Stomach (tissue), 9 donors: Measurements from ENCODE around the gene EML4. TPM values are rescaled to one million over a fixed set of nuclear protein-coding genes. Genes with fewer than 3 reads are reported as not detected.
A peak's percentile ranks its signal among the peaks of the same experiment; 100 is the strongest.

Experiments used
- DNase-seq, 2 donors: peaks; one replicate each; pipeline versions ENCODE4 v3.0.0 to v3.0.0-alpha.2; 2013 to 2019
- H3K27ac ChIP-seq, 5 donors: fragments of 200-600 bp in 4 of 5; sonication (generic) in 4 of 5; one replicate each; pipeline ENCODE4 v1.5.1; 2013 to 2019; ENCODE audit warnings: mild to moderate bottlenecking in 1 of 5, moderate library complexity in 1 of 5
- H3K27me3 ChIP-seq, 3 donors: fragments of 200-600 bp; sonication (generic); one replicate each; pipeline ENCODE4 v1.5.1; 2017 to 2019; ENCODE audit warnings: mixed run types in 1 of 3
- H3K36me3 ChIP-seq, 4 donors: fragments of 200-600 bp; sonication (generic); 1 replicate in 3 of 4; 2 replicates in 1 of 4; pipeline ENCODE4 v1.5.1; 2016 to 2019
- H3K4me1 ChIP-seq, 4 donors: fragments of 200-600 bp; sonication (generic); one replicate each; pipeline ENCODE4 v1.5.1; 2016 to 2019
- H3K4me3 ChIP-seq, 4 donors: fragments of 200-600 bp; sonication (generic) in 3 of 4; one replicate each; pipeline ENCODE4 v1.5.1; 2016 to 2019; ENCODE audit warnings: mild to moderate bottlenecking in 1 of 4
- H3K9me3 ChIP-seq, 4 donors: fragments of 200-600 bp; sonication (generic); one replicate each; pipeline ENCODE4 v1.5.1; 2016 to 2019
- EP300 ChIP-seq: sonication (generic); formaldehyde crosslinking; IDR thresholded peaks from one replicate; pipeline ENCODE4 v1.6.1; 2017; ENCODE audit warnings: antibody characterized with exemption
- POLR2A ChIP-seq, 4 donors: fragments of 450-650 bp; IDR thresholded peaks; one replicate each; pipeline ENCODE4 v1.6.1; 2016; ENCODE audit warnings: antibody characterized with exemption in 4 of 4, control low read depth in 2 of 4, mild to moderate bottlenecking in 1 of 4, moderate library complexity in 1 of 4
- POLR2AphosphoS5 ChIP-seq, 3 donors: sonication (generic); formaldehyde crosslinking; IDR thresholded peaks; one replicate each; pipeline ENCODE4 v1.6.1; 2016; ENCODE audit warnings: antibody characterized with exemption in 3 of 3
- WGBS, 5 donors: extraction: QIAGEN DNeasy Blood & Tissue Kit in 3 of 5; methylation state at CpG; one replicate each; pipeline versions ENCODE4 v1.1.5 to v1.1.7; 2013 to 2018; 5-methylcytosine and 5-hydroxymethylcytosine counted together
- intact Hi-C: fragments of 100-400 bp; cut with DNase I; formaldehyde crosslinking; loops from one replicate; pipeline ENCODE4 v1.15.1; 2023; ENCODE audit warnings: low total_unique reads
- polyA plus RNA-seq, 3 donors: library from polyadenylated mRNA; stranded (reverse); fragments of 200-250 nt; gene quantifications; one replicate each; pipeline ENCODE4 v1.2.3, GENCODE V29; 2013
- total RNA-seq, 5 donors: library from RNA; depleted of rRNA; stranded (reverse); fragments of >200 nt; gene quantifications; one replicate each; pipeline versions ENCODE4 v1.1.0 to v1.2.3, GENCODE V29; 2014 to 2016
- TF ChIP-seq, protein P1 (sequence below), 7 experiments: fragments of 450-650 bp in 4 of 7; fragments of 200-600 bp in 3 of 7; sonication (generic) in 3 of 7; IDR thresholded peaks; one replicate each; pipeline ENCODE4 v1.5.1; 2016 to 2019; ENCODE audit warnings: antibody characterized with exemption in 7 of 7, control low read depth in 2 of 7, mild to moderate bottlenecking in 1 of 7
- donor health status: healthy with polysubstance abuse.
- donor health status: Bipolar disorder and iron deficiency.
- donor health status: healthy.

The EML4 gene
- total and polyA plus RNA-seq, 8 donors, result 10.2 to 292 (median 28.6) TPM

DNA sequence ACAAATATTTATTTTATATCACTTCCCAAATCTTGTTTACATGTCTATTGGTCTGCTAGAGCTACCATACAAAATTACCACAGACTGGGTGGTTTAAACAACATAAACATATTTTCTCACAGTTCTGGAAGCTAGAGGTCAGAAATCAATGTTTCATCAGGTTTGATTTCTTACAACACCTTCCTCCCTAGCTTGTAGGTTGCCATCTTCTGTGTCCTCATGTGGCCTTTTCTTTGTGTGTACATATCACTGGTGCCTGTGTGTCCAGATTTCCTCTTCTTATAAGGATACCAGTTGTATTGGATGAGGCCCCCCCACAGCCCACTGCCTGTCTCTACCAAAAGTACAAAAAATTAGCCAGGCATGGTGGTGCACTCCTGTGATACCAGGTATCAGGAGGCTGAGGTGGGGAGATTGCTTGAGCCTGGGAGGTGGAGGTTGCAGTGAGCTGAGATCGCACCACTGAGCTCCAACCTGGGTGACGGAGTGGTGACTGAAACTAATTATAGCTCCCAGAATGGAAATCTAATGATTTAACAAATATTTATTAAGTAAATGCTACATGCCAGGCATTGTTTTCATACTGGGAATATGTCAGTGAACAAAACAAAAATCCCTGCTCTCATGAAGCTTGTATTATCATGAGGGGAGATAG is 13.6 kb downstream of the EML4 start:
- no peak for DNase-seq
- 33 to 67% (median 36%) methylated on average over 2 of the region's 2 CpGs for WGBS, 5 donors
- TF ChIP-seq POLR2AphosphoS5 (IDR thresholded peaks at IDR 0.05) (no peak), POLR2A (IDR thresholded peaks at IDR 0.05) (no peak), EP300 (no peak)
- TF ChIP-seq, protein P1, sequence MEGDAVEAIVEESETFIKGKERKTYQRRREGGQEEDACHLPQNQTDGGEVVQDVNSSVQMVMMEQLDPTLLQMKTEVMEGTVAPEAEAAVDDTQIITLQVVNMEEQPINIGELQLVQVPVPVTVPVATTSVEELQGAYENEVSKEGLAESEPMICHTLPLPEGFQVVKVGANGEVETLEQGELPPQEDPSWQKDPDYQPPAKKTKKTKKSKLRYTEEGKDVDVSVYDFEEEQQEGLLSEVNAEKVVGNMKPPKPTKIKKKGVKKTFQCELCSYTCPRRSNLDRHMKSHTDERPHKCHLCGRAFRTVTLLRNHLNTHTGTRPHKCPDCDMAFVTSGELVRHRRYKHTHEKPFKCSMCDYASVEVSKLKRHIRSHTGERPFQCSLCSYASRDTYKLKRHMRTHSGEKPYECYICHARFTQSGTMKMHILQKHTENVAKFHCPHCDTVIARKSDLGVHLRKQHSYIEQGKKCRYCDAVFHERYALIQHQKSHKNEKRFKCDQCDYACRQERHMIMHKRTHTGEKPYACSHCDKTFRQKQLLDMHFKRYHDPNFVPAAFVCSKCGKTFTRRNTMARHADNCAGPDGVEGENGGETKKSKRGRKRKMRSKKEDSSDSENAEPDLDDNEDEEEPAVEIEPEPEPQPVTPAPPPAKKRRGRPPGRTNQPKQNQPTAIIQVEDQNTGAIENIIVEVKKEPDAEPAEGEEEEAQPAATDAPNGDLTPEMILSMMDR (IDR thresholded peaks at IDR 0.05), result no peak
- Histone ChIP-seq H3K27ac (no peak overlapping the region), H3K4me3 (no peak overlapping the region), H3K36me3 (peaks cover 0 to 5% (median 2%) of the 10 kb centered on the region in 4 donors), H3K9me3 (no peaks in the 10 kb centered on the region), H3K4me1 (peaks cover 10 to 83% (median 42%) of the 10 kb centered on the region in 4 donors), H3K27me3 (no peaks in the 10 kb centered on the region)
- intact Hi-C loops, result no loop called here

DNA sequence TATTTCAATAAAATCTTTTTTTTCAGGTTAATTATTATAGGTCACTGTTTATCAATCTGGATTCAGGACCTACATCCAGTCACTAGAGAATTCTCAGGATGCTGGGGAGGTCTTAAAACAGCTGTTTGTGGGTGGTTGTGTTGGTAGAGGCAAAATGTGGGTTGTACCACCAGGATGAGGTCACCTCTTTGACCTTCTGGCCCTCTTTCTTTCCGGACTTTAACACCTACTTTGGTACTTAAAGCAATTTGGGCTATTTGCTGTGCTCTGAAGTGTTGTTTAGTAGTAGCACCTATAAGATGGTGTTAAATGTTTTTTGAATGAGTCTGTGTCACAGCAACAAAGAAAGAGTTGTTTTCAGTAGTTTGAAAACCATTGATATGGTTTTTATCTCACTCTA is 14.6 kb downstream of the EML4 start:
- no peak for TF ChIP-seq POLR2AphosphoS5 (IDR thresholded peaks at IDR 0.05)
- TF ChIP-seq POLR2A (IDR thresholded peaks at IDR 0.05), result no peak
- TF ChIP-seq, protein P1 (IDR thresholded peaks at IDR 0.05), result no peak
- TF ChIP-seq EP300, result no peak
- no peak for DNase-seq
- H3K36me3 ChIP-seq, result peaks cover 0 to 5% (median 2%) of the 10 kb centered on the region in 4 donors
- no peak overlapping the region for H3K4me3 ChIP-seq
- no peaks in the 10 kb centered on the region for H3K9me3 ChIP-seq
- WGBS, 5 donors, result 46 to 66% (median 57%) methylated on average over 1 of the region's 1 CpG
- H3K27me3 ChIP-seq, result no peaks in the 10 kb centered on the region
- intact Hi-C loops, result no loop called here
- peaks cover 10 to 85% (median 46%) of the 10 kb centered on the region in 4 donors for H3K4me1 ChIP-seq
- no peak overlapping the region for H3K27ac ChIP-seq

DNA sequence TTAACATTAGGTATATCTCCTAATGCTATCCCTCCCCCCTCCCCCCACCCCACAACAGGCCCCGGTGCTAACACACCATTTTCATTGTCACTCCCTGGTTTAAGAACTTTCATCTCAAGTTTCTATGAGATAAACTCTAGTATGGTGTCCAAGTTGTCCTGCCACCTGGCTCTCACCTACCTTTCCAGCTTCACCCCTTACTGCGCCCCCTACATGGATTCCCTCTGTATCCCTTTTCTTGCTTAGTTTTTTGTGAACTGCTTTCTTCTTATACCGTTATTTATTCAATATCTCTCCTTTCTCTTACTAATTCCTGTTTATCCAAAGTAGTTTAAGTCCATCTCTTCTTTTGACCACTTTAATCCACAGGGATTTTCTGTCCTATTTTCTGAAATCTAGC is 15.2 kb downstream of the EML4 start:
- DNase-seq, result no peak
- Histone ChIP-seq H3K27me3 (no peaks in the 10 kb centered on the region), H3K4me3 (no peak overlapping the region), H3K36me3 (peaks cover 0 to 5% (median 2%) of the 10 kb centered on the region in 4 donors), H3K9me3 (no peaks in the 10 kb centered on the region), H3K4me1 (peaks cover 10 to 83% (median 43%) of the 10 kb centered on the region in 4 donors), H3K27ac (no peak overlapping the region)
- no peak for TF ChIP-seq POLR2AphosphoS5 (IDR thresholded peaks at IDR 0.05)
- TF ChIP-seq POLR2A (IDR thresholded peaks at IDR 0.05), result no peak
- TF ChIP-seq, protein P1 (IDR thresholded peaks at IDR 0.05), result no peak
- TF ChIP-seq EP300, result no peak
- WGBS, 5 donors, result 78 to 93% (median 88%) methylated on average over 3 of the region's 3 CpGs
- intact Hi-C loops, result no loop called here

DNA sequence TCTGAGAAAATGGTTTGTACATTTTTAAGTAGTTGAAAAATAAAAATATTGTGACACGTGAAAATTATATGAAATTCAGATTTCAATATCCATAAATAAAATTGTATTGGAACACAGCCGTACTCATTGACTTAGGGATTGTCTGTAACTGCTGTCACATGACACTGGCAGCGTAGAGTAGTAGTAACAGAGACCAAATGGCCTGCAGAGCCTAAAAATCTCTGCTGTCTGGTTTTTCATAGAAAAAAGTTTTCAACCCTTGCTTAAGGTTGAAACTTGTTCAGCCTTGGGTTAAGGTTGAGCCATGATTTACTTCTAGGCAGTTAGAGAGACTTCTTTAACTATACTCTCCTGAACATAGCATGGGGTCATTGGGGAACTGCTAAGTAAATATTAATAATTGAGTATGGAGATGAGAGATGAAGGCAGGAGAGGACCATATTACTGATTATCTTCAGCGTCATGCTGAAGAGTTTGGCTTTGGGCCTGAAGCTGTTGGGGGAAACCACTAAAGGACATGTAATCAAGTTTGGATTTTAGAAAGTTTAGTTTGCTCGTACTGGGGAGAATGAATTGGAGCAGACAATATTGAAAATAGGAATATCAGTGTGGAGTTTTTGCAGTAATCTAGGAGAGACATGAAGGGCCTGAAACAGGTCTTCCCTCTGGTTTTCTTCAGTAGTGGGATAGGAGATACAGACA is 16.2 kb downstream of the EML4 start:
- no peaks in the 10 kb centered on the region for H3K9me3 ChIP-seq
- H3K36me3 ChIP-seq, result peaks cover 0 to 5% (median 2%) of the 10 kb centered on the region in 4 donors
- peak overlapping the region in 3 of 5 donors; percentile 1 to 34 (median 31) for H3K27ac ChIP-seq
- H3K4me3 ChIP-seq, result no peak overlapping the region
- WGBS, 5 donors, result 56 to 71% (median 62%) methylated on average over 5 of the region's 5 CpGs
- intact Hi-C loops, result no loop called here
- TF ChIP-seq POLR2A (IDR thresholded peaks at IDR 0.05), result no peak
- no peak for TF ChIP-seq POLR2AphosphoS5 (IDR thresholded peaks at IDR 0.05)
- no peak for TF ChIP-seq EP300
- peaks cover 10 to 80% (median 42%) of the 10 kb centered on the region in 4 donors for H3K4me1 ChIP-seq
- H3K27me3 ChIP-seq, result no peaks in the 10 kb centered on the region
- DNase-seq, result no peak
